ENCODE data around the gene SLC19A1.

- TF ChIP-seq POLR2AphosphoS5 (IDR thresholded peaks at IDR 0.05; ENCODE audit: low read depth, low read length): no peak
- no peak for TF ChIP-seq POLR2A (IDR thresholded peaks at IDR 0.05; ENCODE audit: low read depth, low read length)
These were observed 50.6 kb downstream of the SLC19A1 start for GRCh38 chr21:45491623-45492022.
